RKO (cell line): Measurements from ENCODE around the gene TBC1D14.
"Not testable (repeated sequence)": the region's sequence is repeated elsewhere in the genome, so short reads cannot be mapped to it uniquely, and the experiment has no call there.

Experiments
- DNase-seq: peaks from one replicate; pipeline ENCODE4 v3.0.0-alpha.2; 2016; ENCODE audit warnings: low spot score

The TBC1D14 gene

DNA sequence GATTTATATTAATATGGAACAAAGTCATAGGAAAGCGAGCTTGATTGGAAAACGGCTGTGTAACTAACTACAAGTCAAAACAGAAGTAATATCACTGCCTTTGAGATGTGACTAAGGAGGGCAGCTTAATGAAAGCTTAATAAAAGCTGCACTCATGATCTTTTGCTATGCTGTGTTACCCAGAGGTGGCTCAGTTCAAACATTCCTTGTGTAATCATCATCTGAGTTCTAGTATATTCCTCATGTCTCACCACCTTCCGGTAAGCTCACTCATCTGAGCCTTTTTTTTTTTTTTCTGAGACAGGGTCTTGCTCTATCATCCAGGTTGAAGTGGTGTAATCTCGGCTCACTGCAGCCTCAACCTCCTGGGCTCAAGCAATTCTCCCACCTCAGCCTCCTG is 153.2 kb downstream of the TBC1D14 start:
- no peak for DNase-seq

DNA sequence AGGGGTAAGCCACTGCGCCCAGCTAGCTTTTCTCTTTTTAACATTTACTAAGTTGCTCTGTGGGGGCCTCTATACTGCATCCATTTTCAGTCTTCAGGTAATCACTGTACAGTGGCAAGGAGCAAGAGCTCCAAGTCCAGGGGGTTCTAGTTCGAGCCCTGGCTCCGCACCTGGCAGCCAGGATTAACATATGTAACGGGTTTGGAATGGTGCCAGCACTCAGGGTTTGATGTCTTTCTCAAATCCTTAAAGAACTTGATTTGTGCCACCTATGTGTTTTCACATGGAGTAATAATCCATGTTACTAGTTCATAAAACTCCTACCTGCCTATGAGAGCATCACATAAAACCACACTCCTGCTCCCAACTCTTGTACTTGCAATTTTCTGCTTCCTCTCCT is 153.7 kb downstream of the TBC1D14 start:
- no peak for DNase-seq

DNA sequence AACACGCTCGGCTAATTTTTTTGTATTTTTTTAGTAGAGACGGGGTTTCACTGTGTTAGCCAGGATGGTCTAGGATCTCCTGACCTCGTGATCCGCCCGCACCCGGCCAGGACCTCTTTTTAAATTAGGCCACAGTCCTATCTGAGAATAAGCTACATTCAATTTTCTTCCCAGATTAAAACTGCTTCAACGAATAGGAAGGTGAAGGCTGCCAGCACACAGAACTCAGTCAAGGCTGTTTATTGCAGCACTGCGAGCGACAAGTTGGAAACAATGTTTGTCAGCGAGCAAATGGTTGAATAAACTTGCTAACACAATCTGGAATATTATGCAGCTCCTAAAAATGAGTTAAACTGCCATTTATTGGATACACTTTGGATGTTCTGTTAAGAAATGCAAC is 156.4 kb downstream of the TBC1D14 start:
- DNase-seq = no peak

DNA sequence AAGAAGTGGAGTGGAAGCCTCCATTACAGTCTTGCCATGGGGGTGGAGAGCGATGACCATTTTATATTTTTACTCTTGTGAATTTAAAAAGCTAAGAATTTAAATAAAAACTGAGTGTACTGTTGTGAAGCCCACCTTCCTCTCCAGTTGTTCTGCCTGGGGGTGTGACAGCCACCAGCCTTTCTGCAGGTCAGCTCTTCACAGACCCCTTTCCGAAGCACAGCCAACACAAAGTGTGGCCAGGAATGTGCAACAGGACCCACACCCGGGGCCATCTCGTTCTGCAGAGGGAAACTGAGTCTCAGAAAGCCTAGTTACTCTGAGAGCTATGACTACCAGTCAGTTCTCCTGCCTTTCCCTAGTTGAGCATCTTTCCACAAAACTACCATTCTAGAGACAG is 156.9 kb downstream of the TBC1D14 start:
- DNase-seq = no peak

DNA sequence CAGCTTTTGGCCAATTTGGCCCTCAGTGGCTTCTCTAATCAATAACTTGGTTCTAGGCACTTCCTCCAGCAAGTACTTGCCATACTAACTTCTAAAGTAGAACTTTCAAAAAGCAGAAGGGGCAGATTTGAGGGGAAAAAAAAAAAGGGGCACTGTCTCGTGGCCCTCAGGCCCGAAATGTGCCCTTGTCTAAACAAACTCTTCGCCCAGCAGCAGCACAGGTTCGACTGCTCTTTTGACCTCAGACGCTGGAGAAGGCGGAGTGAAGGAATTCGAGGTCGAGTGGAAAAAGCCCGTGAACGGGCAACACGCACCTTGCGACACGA is 157.5 kb downstream of the TBC1D14 start:
- no peak for DNase-seq

DNA sequence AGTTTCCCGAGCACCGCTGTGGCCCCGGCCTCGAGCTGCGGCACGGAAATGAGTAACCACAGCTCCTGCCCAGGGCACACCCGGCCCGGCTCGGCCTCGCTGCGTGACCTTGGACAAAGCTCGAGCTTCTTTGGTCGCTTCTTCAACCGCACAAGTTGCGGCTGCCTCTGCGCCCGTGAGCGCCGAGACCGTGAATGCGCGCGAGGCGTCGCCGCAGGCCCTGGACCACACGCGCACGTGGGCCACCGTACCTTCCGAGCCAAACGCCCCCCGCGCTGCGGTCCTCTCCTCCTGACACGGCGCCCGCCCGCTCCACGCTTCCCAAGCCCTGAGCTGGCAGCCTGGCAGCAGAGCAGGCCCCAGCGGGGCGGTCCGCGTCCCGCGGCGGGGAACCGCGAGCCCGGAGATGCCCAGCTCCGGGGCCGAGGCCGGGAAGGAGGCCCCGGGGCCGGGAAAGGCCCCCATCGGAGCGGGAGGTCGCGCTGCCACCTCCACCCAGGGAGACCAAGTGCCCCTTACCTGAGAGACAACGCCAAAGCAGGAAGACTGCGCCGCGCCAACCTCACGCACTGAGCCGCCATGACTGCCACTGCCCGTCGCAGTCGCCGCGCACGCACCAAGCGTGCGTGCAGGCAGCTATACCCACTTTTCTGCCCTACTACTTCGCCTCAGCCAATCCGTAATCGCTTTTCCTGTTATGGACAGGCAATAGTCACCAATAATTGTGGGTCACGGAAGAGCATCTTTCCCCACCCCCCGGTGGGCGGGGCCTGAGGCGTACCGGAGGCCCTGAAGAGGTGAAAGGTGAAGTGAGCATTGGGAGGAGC is 158.0 kb downstream of the TBC1D14 start, which contains the start of gene GRPEL1:
TSS of gene GRPEL1 (minus strand) at position 613 of the 827 bp plus-strand sequence. CDS start at position 581, 32 bp downstream.
- peak; percentile 99 for DNase-seq

DNA sequence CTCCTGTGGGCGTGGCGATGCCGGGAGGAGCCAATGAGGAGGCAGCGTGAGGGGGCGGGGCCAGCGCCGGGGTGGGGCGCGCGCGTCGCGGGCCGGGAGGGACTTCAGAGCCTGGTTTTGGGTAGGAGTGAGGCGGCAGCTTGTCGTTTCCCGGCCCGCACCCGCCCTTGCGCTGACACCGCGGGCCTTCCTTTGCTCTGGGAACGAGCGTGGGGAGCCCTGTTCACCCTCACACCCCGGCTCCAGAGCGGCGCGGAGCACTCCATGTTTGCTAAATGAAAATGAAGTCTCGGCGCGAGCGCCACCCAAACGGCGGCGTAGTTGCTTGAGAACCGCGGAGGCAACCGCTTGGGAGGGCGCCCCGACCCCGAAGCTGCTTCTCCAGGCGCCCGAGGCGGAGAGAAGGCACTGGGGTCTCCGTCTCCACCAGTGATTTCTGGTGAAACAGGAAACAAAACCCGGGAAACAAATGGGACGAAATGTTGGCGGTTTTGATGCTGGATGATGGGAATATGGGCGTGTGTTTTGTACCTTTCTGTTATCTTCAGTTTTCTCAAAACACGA is 158.7 kb downstream of the TBC1D14 start:
- no peak for DNase-seq

DNA sequence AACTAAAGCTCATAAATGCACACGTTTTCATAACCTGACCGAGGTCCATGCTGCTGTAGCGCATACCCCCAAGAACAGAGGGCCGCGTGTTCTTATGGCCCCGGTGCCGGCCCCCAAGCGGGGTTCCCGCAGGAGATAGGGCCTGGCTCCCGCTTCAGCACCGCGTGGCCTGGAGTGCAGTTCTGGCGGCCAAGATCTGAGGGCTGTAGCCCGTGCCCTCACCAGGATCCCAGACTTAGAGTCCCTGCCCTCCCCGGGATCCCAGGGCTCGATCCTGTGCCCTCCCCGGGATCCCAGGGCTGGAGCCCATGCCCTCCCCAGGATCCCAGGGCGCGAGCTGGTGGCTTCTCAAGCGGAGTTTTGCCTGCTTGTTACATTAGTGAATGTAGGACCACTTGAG is 159.3 kb downstream of the TBC1D14 start:
- peak; percentile 62 for DNase-seq

DNA sequence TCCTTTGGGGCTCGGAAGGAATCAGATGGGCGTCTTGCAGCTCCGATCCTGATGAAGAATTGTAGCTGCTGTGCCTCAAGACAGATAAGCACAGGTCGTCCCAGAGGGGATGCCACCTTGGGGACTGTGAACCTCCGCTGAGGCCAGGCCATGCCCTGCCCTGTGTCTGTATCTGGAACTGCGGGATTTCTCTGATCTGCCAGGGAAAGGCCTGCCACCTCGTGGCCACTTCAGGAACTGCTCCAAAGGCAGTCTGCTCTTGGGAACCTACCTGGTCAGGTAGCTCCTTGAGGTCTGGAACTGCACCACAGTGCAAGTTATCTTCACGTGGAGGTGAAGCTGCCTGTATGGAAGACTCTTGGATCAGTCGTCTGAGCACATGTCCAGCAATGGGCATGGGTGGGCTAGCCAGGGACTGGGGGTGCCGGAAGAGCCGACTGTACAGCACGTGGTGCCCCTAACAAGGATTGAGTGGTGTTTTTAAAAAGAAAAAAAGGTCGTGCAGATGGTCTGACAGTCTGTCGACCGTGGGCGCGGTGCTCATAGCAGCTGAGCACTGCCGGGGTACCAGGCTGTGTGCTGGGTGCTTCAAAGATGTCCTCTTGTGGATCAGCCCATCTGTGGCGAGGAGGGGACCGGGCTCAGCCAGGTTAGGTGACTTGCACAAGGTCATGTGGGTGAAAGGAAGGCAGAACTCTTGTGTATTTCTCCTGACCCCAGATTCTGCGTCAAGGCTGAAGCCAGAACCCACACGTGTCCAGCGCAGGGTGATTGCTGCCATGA is 161.3 kb downstream of the TBC1D14 start:
- DNase-seq = peak; percentile 78

DNA sequence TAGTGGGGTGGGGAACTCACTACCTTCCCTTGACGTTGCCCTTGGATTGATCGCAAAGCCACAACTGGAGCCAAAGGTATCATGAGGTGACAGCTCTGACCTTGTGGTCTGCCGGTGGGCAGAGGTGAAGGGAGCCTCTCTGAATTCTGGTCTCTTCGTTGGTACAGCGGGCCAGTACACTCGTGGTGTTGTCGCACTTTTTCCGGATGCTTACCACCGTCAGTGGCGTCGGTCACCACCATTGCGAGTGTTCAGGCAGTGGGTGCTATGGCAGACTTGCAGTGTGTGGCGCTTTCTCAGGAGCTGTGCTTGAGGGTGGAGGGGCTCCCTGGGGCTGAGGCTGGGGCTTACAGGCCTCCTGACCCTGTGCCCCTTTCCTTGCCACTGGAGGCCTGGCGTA is 163.4 kb downstream of the TBC1D14 start:
- no peak for DNase-seq

DNA sequence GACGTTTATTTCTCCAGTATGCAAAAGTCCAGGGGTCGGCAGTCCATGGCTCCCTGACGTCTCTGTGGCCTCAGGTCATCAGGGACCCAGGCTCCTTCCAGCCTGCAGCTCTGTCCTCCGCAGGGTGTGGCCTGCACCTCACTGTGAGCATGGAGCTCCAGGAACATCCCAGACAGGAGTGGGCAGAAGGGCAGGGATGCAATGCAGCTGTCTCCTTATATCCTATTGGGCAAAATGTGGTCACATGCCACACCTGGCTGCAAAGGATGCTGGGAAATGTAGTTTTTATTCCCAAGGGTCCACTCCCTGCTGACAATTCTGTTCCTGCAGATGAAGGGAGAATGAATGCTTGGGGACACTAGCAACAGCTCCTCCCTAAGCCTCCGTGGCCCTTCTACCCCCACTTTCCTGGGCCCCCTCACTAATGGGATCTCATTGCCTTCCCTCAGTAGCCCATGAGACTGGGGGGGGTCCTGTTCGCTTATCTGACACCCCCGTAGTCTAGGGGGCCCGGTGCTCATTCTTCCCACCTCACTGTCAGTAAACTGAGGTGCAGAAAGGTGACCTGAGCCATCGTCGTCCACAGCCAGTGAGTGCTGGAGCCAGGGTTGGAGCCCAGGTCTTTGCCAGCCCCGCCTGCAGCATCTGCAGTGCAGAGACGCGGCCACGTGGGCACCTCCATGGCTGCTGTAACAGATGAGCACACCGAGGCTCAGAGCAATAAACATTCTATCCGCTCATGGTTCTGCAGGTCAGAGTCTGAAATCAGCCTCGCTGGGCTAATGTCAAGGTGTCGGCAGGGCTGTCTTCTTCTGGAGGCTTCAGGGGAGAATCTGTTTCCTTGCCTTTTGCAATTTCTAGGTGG is 164.1 kb downstream of the TBC1D14 start:
- peak; percentile 65 for DNase-seq

DNA sequence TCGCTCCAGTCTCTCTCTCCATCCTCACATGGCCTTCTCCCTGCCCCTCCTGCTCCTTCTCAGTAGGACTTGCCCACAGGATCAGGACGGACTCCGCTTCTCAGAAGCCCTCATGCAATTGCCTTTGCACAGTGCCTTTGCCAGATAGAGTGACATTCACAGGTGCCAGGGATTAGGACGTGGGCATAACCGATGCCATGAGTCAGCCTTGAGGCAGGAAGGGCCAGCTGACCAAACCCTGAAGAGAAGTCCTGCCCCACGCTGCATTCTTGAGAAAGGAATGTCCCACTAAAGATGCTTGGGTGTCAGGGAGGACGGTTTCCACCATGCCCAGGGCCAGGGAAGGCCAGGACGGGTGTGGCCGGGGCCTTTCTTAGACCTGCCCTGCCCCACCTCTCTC is 164.8 kb downstream of the TBC1D14 start:
- no peak for DNase-seq

DNA sequence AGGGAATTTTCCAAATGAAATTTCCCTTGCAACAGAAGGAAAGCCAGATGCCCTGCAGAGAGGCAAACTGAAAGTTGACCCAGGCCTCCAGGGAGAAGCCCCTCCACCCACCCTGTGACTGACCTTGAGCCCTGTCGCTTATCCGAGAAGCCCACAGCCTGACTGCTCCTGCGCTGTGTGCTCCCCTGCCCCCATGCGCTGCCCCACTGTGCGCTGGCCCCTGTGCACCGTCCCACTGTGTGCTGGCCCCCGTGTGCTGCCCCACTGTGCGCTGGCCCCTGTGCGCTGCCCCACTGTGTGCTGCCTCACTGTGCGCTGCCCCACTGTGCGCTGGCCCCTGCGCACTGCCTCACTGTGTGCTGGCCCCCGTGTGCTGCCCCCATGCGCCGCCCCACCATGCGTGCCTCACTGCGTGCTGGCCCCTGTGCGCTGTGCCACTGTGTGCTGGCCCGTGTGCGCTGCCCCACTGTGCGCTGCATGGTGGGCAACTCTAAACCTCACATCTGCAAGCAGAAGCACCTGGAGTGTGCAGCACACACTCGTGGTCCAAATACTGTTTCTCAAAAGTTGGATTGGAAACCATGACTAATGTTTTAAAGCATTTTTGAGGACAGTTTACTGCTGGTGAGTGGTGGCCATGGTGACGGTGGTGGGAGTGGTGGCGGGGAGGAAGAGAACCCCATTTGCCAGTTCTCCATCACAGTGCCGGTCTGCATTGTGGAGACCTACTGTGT is 166.5 kb downstream of the TBC1D14 start:
- no peak for DNase-seq

DNA sequence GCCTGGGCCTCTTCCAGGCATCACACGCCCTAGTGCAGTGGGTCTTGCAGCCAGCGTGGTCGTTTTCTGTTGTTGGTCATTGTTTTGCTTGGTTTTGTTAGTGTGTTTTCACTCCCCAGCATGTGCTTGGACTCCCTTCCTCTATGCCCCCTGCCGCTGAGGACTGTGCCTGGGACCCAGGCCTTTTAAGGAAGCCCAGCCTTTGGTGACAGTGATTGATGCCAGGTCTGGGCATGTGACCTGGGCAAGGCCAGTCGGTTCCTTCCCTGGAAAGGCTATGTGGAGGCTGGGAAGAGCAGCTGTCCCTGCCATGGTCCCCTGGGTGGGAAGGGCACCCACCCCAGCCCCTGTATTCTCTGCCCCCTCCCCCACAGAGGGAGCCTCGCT is 167.1 kb downstream of the TBC1D14 start:
- DNase-seq = no peak

DNA sequence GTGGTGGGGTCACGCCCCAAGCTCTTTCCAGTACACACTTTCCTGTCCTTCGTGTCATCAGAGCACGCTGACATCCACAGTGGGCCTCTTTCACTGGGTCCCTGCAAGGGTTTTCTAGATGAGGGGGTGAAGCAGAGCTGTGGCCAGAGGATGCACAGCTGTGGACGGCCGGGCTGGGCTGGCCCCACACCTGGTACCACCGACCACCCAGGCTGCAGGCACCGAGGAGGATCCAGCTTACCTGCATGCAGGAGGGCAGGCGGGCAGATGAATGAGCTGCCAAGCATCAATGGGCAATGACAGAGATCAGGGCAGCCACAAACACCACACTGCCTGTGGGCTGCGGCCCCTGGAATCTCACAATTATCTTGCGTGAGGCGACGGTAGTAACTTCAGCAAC is 167.7 kb downstream of the TBC1D14 start:
- no peak for DNase-seq

DNA sequence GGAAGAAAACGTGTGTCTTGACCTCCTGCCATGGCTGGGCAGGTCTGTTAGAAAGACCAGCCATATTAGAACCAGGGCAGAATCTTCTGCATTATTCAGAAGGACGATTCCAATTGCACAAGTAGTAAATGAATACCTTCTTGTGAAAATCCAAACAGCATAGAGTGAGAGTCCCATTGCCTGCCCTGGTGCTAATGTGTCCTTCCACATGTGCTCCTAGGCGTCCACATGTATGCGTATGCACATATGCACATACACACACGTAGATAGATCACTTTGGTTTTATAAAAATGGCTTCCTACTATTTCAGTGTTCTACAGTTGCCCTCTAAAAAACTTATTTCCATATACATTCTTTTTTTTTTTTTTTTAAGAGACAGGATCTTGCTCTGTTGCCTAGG is 168.4 kb downstream of the TBC1D14 start:
- no peak for DNase-seq

DNA sequence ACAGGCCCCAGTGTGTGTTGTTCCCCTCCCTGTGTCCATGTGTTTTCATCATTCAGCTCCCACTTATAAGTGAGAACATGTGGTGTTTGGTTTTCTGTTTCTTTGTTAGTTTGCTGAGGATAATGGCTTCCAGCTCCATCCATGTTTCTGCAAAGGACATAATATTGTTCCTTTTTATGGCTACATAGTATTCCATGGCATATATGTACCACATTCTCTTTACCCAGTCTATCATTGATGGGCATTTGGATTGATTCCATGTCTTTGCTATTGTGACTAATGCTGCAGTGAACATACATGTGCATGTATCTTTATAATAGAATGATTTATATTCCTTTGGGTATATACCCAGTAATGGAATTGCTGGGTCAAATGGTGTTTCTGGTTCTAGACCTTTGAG is 169.9 kb downstream of the TBC1D14 start:
- DNase-seq = not testable (repeated sequence)

DNA sequence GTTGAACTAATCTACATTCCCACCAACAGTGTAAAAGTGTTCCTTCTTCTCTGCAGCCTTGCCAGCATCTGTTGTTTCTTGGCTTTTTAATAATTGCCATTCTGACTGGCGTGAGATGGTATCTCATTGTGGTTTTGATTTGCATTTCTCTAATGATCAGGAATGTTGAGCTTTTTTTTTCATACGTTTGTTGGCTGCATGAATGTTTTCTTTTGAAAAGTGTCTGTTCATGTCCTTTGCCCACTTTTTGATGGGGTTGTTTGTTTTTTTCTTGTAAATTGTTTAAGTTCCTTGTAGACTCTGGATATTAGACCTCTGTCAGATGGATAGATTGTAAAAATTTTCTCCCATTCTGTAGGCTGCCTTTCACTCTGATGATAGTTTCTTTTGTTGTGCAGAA is 170.3 kb downstream of the TBC1D14 start:
- not testable (repeated sequence) for DNase-seq
